T-helper 9 cell (primary cell): ENCODE results near the gene PSME2.
A peak's percentile ranks its signal among the peaks of the same experiment; 100 is the strongest.

Experiments
- DNase-seq: peaks from one replicate; pipeline ENCODE4 v3.0.0-alpha.2; 2020

PSME2 gene

GRCh38 chr14:24179294-24179960 is 33.0 kb upstream of the PSME2 start:
- no peak for DNase-seq

GRCh38 chr14:24178399-24179178 is 32.2 kb upstream of the PSME2 start:
- no peak for DNase-seq

- no peak for DNase-seq
Measured at GRCh38 chr14:24177891-24178290, 31.5 kb upstream of the PSME2 start.

GRCh38 chr14:24177041-24177825 is 30.8 kb upstream of the PSME2 start:
- no peak for DNase-seq

- DNase-seq, result no peak
Measured at GRCh38 chr14:24176599-24176998, 30.2 kb upstream of the PSME2 start.

GRCh38 chr14:24172871-24173281 is 26.5 kb upstream of the PSME2 start:
- no peak for DNase-seq

GRCh38 chr14:24172261-24172860 is 26.0 kb upstream of the PSME2 start:
- DNase-seq, result no peak

GRCh38 chr14:24171422-24172260 is 25.2 kb upstream of the PSME2 start, which contains the start of gene REC8:
REC8 (plus strand) TSS chr14:24172080; CDS start chr14:24172553, 473 bp downstream.
- peak; percentile 49 for DNase-seq

- no peak for DNase-seq
Measured at GRCh38 chr14:24167469-24168114, 21.2 kb upstream of the PSME2 start.

GRCh38 chr14:24165785-24166184 is 19.4 kb upstream of the PSME2 start:
- no peak for DNase-seq

GRCh38 chr14:24164518-24164991 is 18.1 kb upstream of the PSME2 start:
- no peak for DNase-seq

- DNase-seq, result no peak
Measured at GRCh38 chr14:24162093-24162492, 15.7 kb upstream of the PSME2 start.

- peak; percentile 97 for DNase-seq
Measured at GRCh38 chr14:24160850-24161804, 14.7 kb upstream of the PSME2 start, which contains the start of gene IRF9. IRF9 (plus strand) TSS chr14:24161265; CDS start chr14:24162145, 880 bp downstream.

- DNase-seq, result no peak
Measured at GRCh38 chr14:24160499-24160849, 14.1 kb upstream of the PSME2 start.

GRCh38 chr14:24159777-24160498 is 13.5 kb upstream of the PSME2 start:
- no peak for DNase-seq

- DNase-seq, result no peak
Measured at GRCh38 chr14:24157331-24157730, 10.9 kb upstream of the PSME2 start.

GRCh38 chr14:24156840-24157239 is 10.4 kb upstream of the PSME2 start:
- no peak for DNase-seq

- no peak for DNase-seq
Measured at GRCh38 chr14:24155100-24155499, 8.7 kb upstream of the PSME2 start.

GRCh38 chr14:24151404-24152080 is 5.1 kb upstream of the PSME2 start:
- DNase-seq, result no peak
